GM10248 (cell line): ENCODE data around the gene MCC.

Experiments
- CTCF ChIA-PET: fragments of 300-600 bp; sonication (Branson Sonifier 250); formaldehyde crosslinking; extraction: SDS; loops from one replicate; lab custom pipeline; 2021; ENCODE audit warnings: antibody characterized with exemption; lab: Yijun Ruan, JAX
- POLR2A ChIA-PET: fragments of 350-650 bp; sonication (Branson Sonifier 250); formaldehyde crosslinking; extraction: SDS; loops from one replicate; lab custom pipeline; 2020; ENCODE audit warnings: antibody characterized with exemption; lab: Yijun Ruan, JAX
- DNase-seq: peaks from one replicate; pipeline ENCODE4 v3.0.0; 2012; ENCODE audit errors: extremely low spot score
- CTCF ChIP-seq: IDR thresholded peaks from 2 replicates; pipeline ENCODE4 v1.5.1; 2012; ENCODE audit warnings: mild to moderate bottlenecking, low read depth; ENCODE audit errors: extremely low read depth, missing control alignments, control extremely low read depth

The MCC gene

GRCh38 chr5:113347572-113347971 is 140.7 kb downstream of the MCC start:
- TF ChIP-seq CTCF = no peak
- CTCF ChIA-PET = no interaction called here
- POLR2A ChIA-PET = no interaction called here
- DNase-seq = no peak

- ChIA-PET CTCF (no interaction called here), POLR2A (no interaction called here)
- DNase-seq = no peak
- TF ChIP-seq CTCF = no peak
These were observed 143.0 kb downstream of the MCC start for GRCh38 chr5:113344973-113345940.

GRCh38 chr5:113343343-113343742 is 144.9 kb downstream of the MCC start:
- ChIA-PET POLR2A (no interaction called here), CTCF (interaction anchor here (1.2 kb wide), 1 partner anchor 12 kb away, joined by 3 read pairs; no protein-coding TSS in a partner anchor)
- TF ChIP-seq CTCF = no peak
- DNase-seq = no peak

- DNase-seq = no peak
- TF ChIP-seq CTCF = no peak
- ChIA-PET CTCF (no interaction called here), POLR2A (no interaction called here)
These were observed 147.7 kb downstream of the MCC start for GRCh38 chr5:113340537-113340936.

GRCh38 chr5:113338628-113339027 is 149.6 kb downstream of the MCC start:
- CTCF ChIA-PET = no interaction called here
- no peak for TF ChIP-seq CTCF

GRCh38 chr5:113337515-113338415 is 150.5 kb downstream of the MCC start:
- DNase-seq = no peak
- POLR2A ChIA-PET = no interaction called here

More at GRCh38 chr5:113338628-113339027, 149.6 kb downstream of the MCC start:
- POLR2A ChIA-PET = no interaction called here
- DNase-seq = no peak

More at GRCh38 chr5:113337515-113338415, 150.5 kb downstream of the MCC start:
- CTCF ChIA-PET = interaction anchor here (1.7 to 1.8 kb wide), 2 partner anchors 19 to 37 kb away, joined by 5 to 6 read pairs; no protein-coding TSS in a partner anchor
- no peak for TF ChIP-seq CTCF
